HCT116 (cell line): ENCODE data around the gene WDR27. TPM values are rescaled to one million over a fixed set of nuclear protein-coding genes. Genes with fewer than 3 reads are reported as not detected.

Source experiments
- ATAC-seq: fragments of 200-7000 bp; cut with Tn5 transposase; 2 replicates; pipeline ENCODE4 v1.9.1; 2020; ENCODE audit warnings: mild to moderate bottlenecking, moderate library complexity
- BruUV-seq: library from RNA; stranded (reverse); fragments of 400-500 nt; replicated peaks from 2 replicates; lab custom pipeline; 2021; lab: Mats Ljungman, UMichigan
- CTCF ChIA-PET: fragments of 300-600 bp; sonication (Branson Sonifier 250); formaldehyde crosslinking; loops from one replicate; lab custom pipeline; 2021; ENCODE audit warnings: antibody characterized with exemption; lab: Charles Lee
- POLR2A ChIA-PET: fragments of 300-600, 350-600 bp; sonication (Branson Sonifier 250); formaldehyde crosslinking; loops from one replicate; lab custom pipeline; 2021; ENCODE audit warnings: antibody characterized with exemption; lab: Charles Lee
- RAD21 ChIA-PET, 2 experiments: fragments of 300-600 bp; sonication (Branson Sonifier 250); formaldehyde crosslinking; loops; one replicate each; lab custom pipeline; 2023; ENCODE audit warnings: low total read pairs in 2 of 2; ENCODE audit not compliant: uncharacterized antibody in 2 of 2, unreplicated experiment in 2 of 2, low non-redundant PET in 1 of 2; lab: Charles Lee
- DNase-seq: peaks from one replicate; pipeline ENCODE4 v3.0.0-alpha.2; 2010; ENCODE audit warnings: low read depth, low spot score
- H2AFZ ChIP-seq: fragments of 200-600 bp; shearing (Covaris generic), sonication (generic); 2 replicates; pipeline ENCODE4 v1.6.1; 2017; ENCODE audit warnings: low read depth, mixed run types, mixed read lengths, antibody characterized with exemption, low read length; ENCODE audit not compliant: poor library complexity, severe bottlenecking
- H3K27ac ChIP-seq: 2 replicates; pipeline ENCODE4 v1.5.1; 2012; ENCODE audit warnings: low read depth, low read length
- H3K27me3 ChIP-seq: fragments of 200-600 bp; sonication (generic); 2 replicates; pipeline ENCODE4 v1.6.1; 2016; ENCODE audit warnings: mixed run types, low read length, mixed read lengths; ENCODE audit not compliant: insufficient read depth
- H3K36me3 ChIP-seq, 2 experiments: fragments of 200-500 bp in 1 of 2; fragments of 200-600 bp in 1 of 2; sonication (Bioruptor generic) in 1 of 2; sonication (generic) in 1 of 2; 2 replicates each; pipeline versions ENCODE4 v1.5.1 to v1.6.1; 2014 to 2016; ENCODE audit warnings: low read length in 2 of 2, inconsistent platforms in 1 of 2, mixed read lengths in 1 of 2, mixed run types in 1 of 2; ENCODE audit not compliant: insufficient read depth in 2 of 2, control insufficient read depth in 1 of 2
- H3K4me1 ChIP-seq, 2 experiments: fragments of 200-600 bp in 1 of 2; sonication (generic) in 1 of 2; 2 replicates each; pipeline versions ENCODE4 v1.5.1 to v1.6.1; 2012 to 2017; ENCODE audit warnings: low read length in 2 of 2, inconsistent platforms in 1 of 2, mild to moderate bottlenecking in 1 of 2, mixed read lengths in 1 of 2, mixed run types in 1 of 2, moderate library complexity in 1 of 2; ENCODE audit not compliant: insufficient read depth in 2 of 2, control insufficient read depth in 1 of 2
- H3K4me2 ChIP-seq: fragments of 200-600 bp; sonication (generic); 2 replicates; pipeline ENCODE4 v1.6.1; 2017; ENCODE audit warnings: mixed run types, low read length, mixed read lengths
- H3K4me3 ChIP-seq, 2 experiments: fragments of 200-600 bp in 1 of 2; sonication (generic) in 1 of 2; replicated peaks in 1 of 2; 2 replicates each; pipeline ENCODE4 v1.5.1; 2011 to 2016; ENCODE audit warnings: low read length in 2 of 2, control low read depth in 1 of 2, low read depth in 1 of 2, mild to moderate bottlenecking in 1 of 2, mixed read lengths in 1 of 2, mixed run types in 1 of 2
- H3K79me2 ChIP-seq: fragments of 200-600 bp; sonication (generic); 2 replicates; pipeline ENCODE4 v1.6.1; 2017; ENCODE audit warnings: mild to moderate bottlenecking, mixed run types, low read length, moderate library complexity, mixed read lengths; ENCODE audit not compliant: insufficient read depth
- H3K9ac ChIP-seq: fragments of 200-600 bp; sonication (generic); 2 replicates; pipeline ENCODE4 v1.6.1; 2016; ENCODE audit warnings: low read length, mixed read lengths
- H3K9me2 ChIP-seq: fragments of 200-600 bp; sonication (generic), shearing (Covaris generic); 2 replicates; pipeline ENCODE4 v1.6.1; 2017; ENCODE audit warnings: mixed run types, mild to moderate bottlenecking, moderate library complexity; ENCODE audit not compliant: insufficient read depth
- H3K9me3 ChIP-seq, 2 experiments: fragments of 200-500 bp in 1 of 2; fragments of 200-600 bp in 1 of 2; sonication (Bioruptor generic) in 1 of 2; sonication (generic) in 1 of 2; 2 replicates each; pipeline ENCODE4 v1.6.1; 2014 to 2017; ENCODE audit warnings: low read length in 2 of 2, mixed read lengths in 2 of 2, inconsistent platforms in 1 of 2, low read depth in 1 of 2, mild to moderate bottlenecking in 1 of 2, mixed run types in 1 of 2, moderate library complexity in 1 of 2; ENCODE audit not compliant: control insufficient read depth in 1 of 2, insufficient read depth in 1 of 2
- H4K20me1 ChIP-seq: fragments of 200-600 bp; sonication (generic), shearing (Covaris generic); 2 replicates; pipeline ENCODE4 v1.6.1; 2017; ENCODE audit warnings: mixed run types, mild to moderate bottlenecking, moderate library complexity; ENCODE audit not compliant: insufficient read depth
- EGR1 ChIP-seq: IDR thresholded peaks from 2 replicates; pipeline ENCODE4 v1.6.1; 2012; ENCODE audit warnings: low read depth
- ELF1 ChIP-seq: IDR thresholded peaks from 2 replicates; pipeline ENCODE4 v1.6.1; 2012; ENCODE audit warnings: low read depth, borderline replicate concordance
- FOSL1 ChIP-seq: IDR thresholded peaks from 2 replicates; pipeline ENCODE4 v1.6.1; 2012; ENCODE audit warnings: low read depth
- POLR2AphosphoS5 ChIP-seq: IDR thresholded peaks from 2 replicates; pipeline ENCODE4 v1.6.1; 2011; ENCODE audit warnings: mild to moderate bottlenecking, low read depth, low read length, moderate library complexity
- SP1 ChIP-seq: IDR thresholded peaks from 2 replicates; pipeline ENCODE4 v1.6.1; 2012; ENCODE audit warnings: low read depth
- SRF ChIP-seq: IDR thresholded peaks from 2 replicates; pipeline ENCODE4 v1.6.1; 2012; ENCODE audit warnings: low read depth
- YY1 ChIP-seq: IDR thresholded peaks from 2 replicates; pipeline ENCODE4 v1.6.1; 2011; ENCODE audit warnings: low read length, low read depth, moderate library complexity, mild to moderate bottlenecking; ENCODE audit not compliant: insufficient replicate concordance; ENCODE audit errors: extremely low read depth
- ZBTB33 ChIP-seq: IDR thresholded peaks from 2 replicates; pipeline ENCODE4 v1.6.1; 2011; ENCODE audit warnings: mild to moderate bottlenecking, low read length, moderate library complexity; ENCODE audit not compliant: insufficient replicate concordance; ENCODE audit errors: extremely low read depth
- ZNF274 ChIP-seq: fragments of 200-500 bp; sonication (Bioruptor generic); IDR thresholded peaks from 2 replicates; pipeline ENCODE4 v1.6.1; 2014; ENCODE audit warnings: mild to moderate bottlenecking, low read depth, low read length, inconsistent platforms
- intact Hi-C: fragments of 100-400 bp; cut with micrococcal nuclease; formaldehyde crosslinking; loops from 2 replicates; pipeline ENCODE4 v1.10.0; 2022
- total RNA-seq: library from RNA; stranded (reverse); gene quantifications from one replicate; pipeline ENCODE4 v1.2.1, GENCODE V29; 2021; ENCODE audit not compliant: unreplicated experiment
- TF ChIP-seq, protein P1 (sequence below): IDR thresholded peaks from 2 replicates; pipeline ENCODE4 v1.6.1; 2012

WDR27 gene
- total RNA-seq, 1 experiment from 2014 or later = 60.6 TPM

DNA sequence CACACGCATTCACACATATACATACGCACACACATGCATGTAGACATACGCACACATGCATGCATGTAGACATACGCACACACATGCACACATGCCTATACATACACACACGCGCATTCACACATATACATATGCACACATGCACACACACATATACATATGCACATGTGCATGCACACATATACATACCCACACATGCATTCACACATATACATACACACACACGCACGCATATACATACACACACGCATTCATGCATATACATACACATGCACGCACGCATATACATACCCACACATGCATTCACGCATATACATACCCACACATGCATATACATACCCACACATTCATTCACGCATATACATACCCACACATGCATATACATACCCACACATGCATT, 80.5 kb downstream of the WDR27 start:
- Histone ChIP-seq H3K9me2 (no peaks in the 10 kb centered on the region), H3K79me2 (no peaks in the 10 kb centered on the region), H2AFZ (no peak overlapping the region), H3K9me3 (no peaks in the 10 kb centered on the region), H4K20me1 (no peaks in the 10 kb centered on the region), H3K4me2 (no peak overlapping the region), H3K4me3 (no peak overlapping the region), H3K27ac (no peak overlapping the region), H3K27me3 (no peaks in the 10 kb centered on the region), H3K36me3 (peaks cover 0 to 2% of the 10 kb centered on the region in 2 experiments; a peak in 1 of 4 replicates), H3K4me1 (no peaks in the 10 kb centered on the region), H3K9ac (no peak overlapping the region)
- DNase-seq (no peak), ATAC-seq (no peak)
- RAD21 ChIA-PET = no interaction called here
- no TSS peak for BruUV-seq
- intact Hi-C loops = no loop called here
- TF ChIP-seq ELF1 = no peak
- no peak for TF ChIP-seq SP1
- no peak for TF ChIP-seq ZBTB33
- no peak for TF ChIP-seq EGR1
- no peak for TF ChIP-seq YY1
- TF ChIP-seq ZNF274 = no peak
- TF ChIP-seq SRF = no peak
- no peak for TF ChIP-seq POLR2AphosphoS5
- no peak for TF ChIP-seq FOSL1
- TF ChIP-seq, protein P1, sequence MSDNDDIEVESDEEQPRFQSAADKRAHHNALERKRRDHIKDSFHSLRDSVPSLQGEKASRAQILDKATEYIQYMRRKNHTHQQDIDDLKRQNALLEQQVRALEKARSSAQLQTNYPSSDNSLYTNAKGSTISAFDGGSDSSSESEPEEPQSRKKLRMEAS = no peak
- CTCF ChIA-PET = no interaction called here
- POLR2A ChIA-PET = no interaction called here
